ENCODE results near the gene ATG16L2. TPM values are rescaled to one million over a fixed set of nuclear protein-coding genes. Genes with fewer than 3 reads are reported as not detected.
A peak's percentile ranks its signal among the peaks of the same experiment; 100 is the strongest.

ATG16L2 gene
- total RNA-seq, 4 donors from 2014 or later = 3.1 to 8.1 (median 4.3) TPM

GRCh38 chr11:72818971-72819370, 4.8 kb downstream of the ATG16L2 start:
- intact Hi-C loops (cut with DNase I; ENCODE audit: low total_unique reads) = no loop called here
- H3K4me1 ChIP-seq = peaks cover 10 to 21% of the 10 kb centered on the region in 2 donors
- H3K9me3 ChIP-seq = no peaks in the 10 kb centered on the region
- no peaks in the 10 kb centered on the region for H3K27me3 ChIP-seq
- in situ Hi-C loops (cut with MboI; ENCODE audit: low sequenced_read_pairs in 4 of 4) = no loop called here
- TF ChIP-seq POLR2A (IDR thresholded peaks at IDR 0.05) = no peak
- H3K27ac ChIP-seq = no peak overlapping the region
- no peaks in the 10 kb centered on the region for H3K36me3 ChIP-seq
- DNase-seq (no peak), ATAC-seq (no peak)
- H3K4me3 ChIP-seq = no peak overlapping the region

DNA sequence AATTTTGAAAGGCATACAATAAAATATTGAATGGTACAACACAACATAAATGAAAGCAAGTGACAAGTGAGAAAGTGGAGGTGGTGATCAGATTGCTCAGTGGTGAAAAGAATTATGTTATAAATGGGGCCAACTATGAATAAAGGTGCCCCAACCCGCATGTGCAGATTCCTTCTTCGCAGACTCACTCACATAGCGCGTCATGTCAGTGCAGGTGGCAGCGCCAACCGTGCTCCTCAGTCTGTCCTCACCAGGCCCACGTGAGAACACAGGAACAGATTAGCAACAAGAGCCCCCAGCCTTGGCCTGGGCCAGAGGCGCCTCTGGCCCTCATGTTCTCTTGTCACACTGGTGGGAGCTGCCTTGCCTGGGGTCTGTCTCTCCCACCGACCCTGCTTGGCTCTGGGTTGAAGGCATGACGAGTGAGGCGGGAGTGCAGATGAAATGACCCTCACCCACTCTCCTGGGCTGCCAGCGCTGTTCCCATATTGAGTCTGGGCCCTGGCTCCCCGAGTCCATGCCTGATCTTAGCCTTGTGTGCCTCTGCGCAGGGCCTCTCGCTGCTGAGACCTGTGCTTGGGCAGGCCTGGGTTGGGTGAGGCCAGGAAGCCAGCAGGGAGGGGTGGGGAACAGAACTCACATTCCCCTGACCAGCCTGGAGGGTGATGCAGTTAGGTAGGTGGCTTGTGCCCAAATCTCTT, 6.4 kb downstream of the ATG16L2 start:
- TF ChIP-seq, protein P1, sequence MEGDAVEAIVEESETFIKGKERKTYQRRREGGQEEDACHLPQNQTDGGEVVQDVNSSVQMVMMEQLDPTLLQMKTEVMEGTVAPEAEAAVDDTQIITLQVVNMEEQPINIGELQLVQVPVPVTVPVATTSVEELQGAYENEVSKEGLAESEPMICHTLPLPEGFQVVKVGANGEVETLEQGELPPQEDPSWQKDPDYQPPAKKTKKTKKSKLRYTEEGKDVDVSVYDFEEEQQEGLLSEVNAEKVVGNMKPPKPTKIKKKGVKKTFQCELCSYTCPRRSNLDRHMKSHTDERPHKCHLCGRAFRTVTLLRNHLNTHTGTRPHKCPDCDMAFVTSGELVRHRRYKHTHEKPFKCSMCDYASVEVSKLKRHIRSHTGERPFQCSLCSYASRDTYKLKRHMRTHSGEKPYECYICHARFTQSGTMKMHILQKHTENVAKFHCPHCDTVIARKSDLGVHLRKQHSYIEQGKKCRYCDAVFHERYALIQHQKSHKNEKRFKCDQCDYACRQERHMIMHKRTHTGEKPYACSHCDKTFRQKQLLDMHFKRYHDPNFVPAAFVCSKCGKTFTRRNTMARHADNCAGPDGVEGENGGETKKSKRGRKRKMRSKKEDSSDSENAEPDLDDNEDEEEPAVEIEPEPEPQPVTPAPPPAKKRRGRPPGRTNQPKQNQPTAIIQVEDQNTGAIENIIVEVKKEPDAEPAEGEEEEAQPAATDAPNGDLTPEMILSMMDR (IDR thresholded peaks at IDR 0.05 in 4 of 5, conservative IDR thresholded peaks at IDR 0.05 in 1 of 5) = no peak
- TF ChIP-seq POLR2A (IDR thresholded peaks at IDR 0.05) = no peak
- in situ Hi-C loops (cut with MboI; ENCODE audit: low sequenced_read_pairs in 4 of 4) (no loop called here), intact Hi-C loops (cut with DNase I; ENCODE audit: low total_unique reads) (loop anchor here (10.0 kb wide), 1 partner anchor 386 kb away; the partner anchor contains the start of gene CLPB)
- H3K9me3 ChIP-seq = no peaks in the 10 kb centered on the region
- DNase-seq (no peak), ATAC-seq (no peak)
- H3K27ac ChIP-seq = no peak overlapping the region
- peaks cover 5 to 11% of the 10 kb centered on the region in 2 donors for H3K4me1 ChIP-seq
- H3K36me3 ChIP-seq = no peaks in the 10 kb centered on the region
- no peak overlapping the region for H3K4me3 ChIP-seq
- H3K27me3 ChIP-seq = no peaks in the 10 kb centered on the region

GRCh38 chr11:72821221-72821919, 7.2 kb downstream of the ATG16L2 start:
- Histone ChIP-seq H3K4me1 (peaks cover 5 to 9% of the 10 kb centered on the region in 2 donors), H3K4me3 (peak overlapping the region; percentile 53 to 69 (median 66)), H3K36me3 (no peaks in the 10 kb centered on the region), H3K9me3 (no peaks in the 10 kb centered on the region), H3K27me3 (no peaks in the 10 kb centered on the region), H3K27ac (peak overlapping the region; percentile 73 to 81 (median 76))
- intact Hi-C loops (cut with DNase I; ENCODE audit: low total_unique reads) = loop anchor here (10.0 kb wide), 1 partner anchor 387 kb away; the partner anchor contains the start of gene CLPB
- in situ Hi-C loops (cut with MboI; ENCODE audit: low sequenced_read_pairs in 4 of 4) = no loop called here
- ATAC-seq = peak in 1 of 2 donors; percentile 5
- no peak for TF ChIP-seq POLR2A (IDR thresholded peaks at IDR 0.05)
- TF ChIP-seq, protein P1 (IDR thresholded peaks at IDR 0.05 in 4 of 5, conservative IDR thresholded peaks at IDR 0.05 in 1 of 5) = no peak
- no peak for DNase-seq

- peak overlapping the region; percentile 53 to 69 (median 66) for H3K4me3 ChIP-seq
- intact Hi-C loops (cut with DNase I; ENCODE audit: low total_unique reads) = loop anchor here (1.0 to 10.0 kb wide), 2 partner anchors 8 to 387 kb away; partner anchors contain the start of genes ATG16L2 and CLPB
- TF ChIP-seq, protein P1 (IDR thresholded peaks at IDR 0.05 in 4 of 5, conservative IDR thresholded peaks at IDR 0.05 in 1 of 5) = peak in 3 of 5 experiments; percentile 31 to 49 (median 42)
- peak; percentile 54 to 68 for TF ChIP-seq POLR2A (IDR thresholded peaks at IDR 0.05)
- H3K27ac ChIP-seq = peak overlapping the region; percentile 73 to 81 (median 76)
- ATAC-seq (peak; percentile 80 to 83), DNase-seq (peak; percentile 73 to 88)
- H3K9me3 ChIP-seq = no peaks in the 10 kb centered on the region
- in situ Hi-C loops (cut with MboI; ENCODE audit: low sequenced_read_pairs in 4 of 4) = no loop called here
- H3K27me3 ChIP-seq = no peaks in the 10 kb centered on the region
- no peaks in the 10 kb centered on the region for H3K36me3 ChIP-seq
- peaks cover 5 to 9% of the 10 kb centered on the region in 2 donors for H3K4me1 ChIP-seq
Measured at GRCh38 chr11:72821920-72822799, 7.9 kb downstream of the ATG16L2 start.
